GM19372 (cell line): ENCODE data around the gene ZDHHC7.
A peak's percentile ranks its signal among the peaks of the same experiment; 100 is the strongest.

ENCODE experiments used
- ATAC-seq: cut with Tn5 transposase; IDR thresholded peaks from one replicate; pipeline ENCODE4 v1.9.1; 2021; ENCODE audit warnings: mild to moderate bottlenecking, low read depth, moderate library complexity; ENCODE audit not compliant: unreplicated experiment

The ZDHHC7 gene

GRCh38 chr16:85025781-85026653, 14.7 kb upstream of the ZDHHC7 start:
- no peak for ATAC-seq

- no peak for ATAC-seq
Observed at GRCh38 chr16:85019659-85020245, 8.4 kb upstream of the ZDHHC7 start.

GRCh38 chr16:85018529-85019236, 7.3 kb upstream of the ZDHHC7 start:
- no peak for ATAC-seq

- ATAC-seq: no peak
Observed at GRCh38 chr16:85017633-85018032, 6.3 kb upstream of the ZDHHC7 start.

GRCh38 chr16:85017151-85017550, 5.8 kb upstream of the ZDHHC7 start:
- no peak for ATAC-seq

GRCh38 chr16:85015481-85016187, 4.3 kb upstream of the ZDHHC7 start:
- ATAC-seq: no peak

- no peak for ATAC-seq
Observed at GRCh38 chr16:85014311-85014710, 3.0 kb upstream of the ZDHHC7 start.

GRCh38 chr16:85011846-85012284, 530 bp upstream of the ZDHHC7 start:
- peak; percentile 5 for ATAC-seq

- no peak for ATAC-seq
Observed at GRCh38 chr16:85010446-85010930, 847 bp downstream of the ZDHHC7 start.

- no peak for ATAC-seq
Observed at GRCh38 chr16:85008271-85008670, 3.1 kb downstream of the ZDHHC7 start.

- no peak for ATAC-seq
Observed at GRCh38 chr16:85007496-85008214, 3.7 kb downstream of the ZDHHC7 start.

- ATAC-seq: no peak
Observed at GRCh38 chr16:85006639-85007038, 4.7 kb downstream of the ZDHHC7 start.

GRCh38 chr16:85005285-85006069, 5.9 kb downstream of the ZDHHC7 start:
- no peak for ATAC-seq

- ATAC-seq: no peak
Observed at GRCh38 chr16:85004587-85005205, 6.6 kb downstream of the ZDHHC7 start.

- no peak for ATAC-seq
Observed at GRCh38 chr16:85003725-85004586, 7.4 kb downstream of the ZDHHC7 start.

- ATAC-seq: no peak
Observed at GRCh38 chr16:85003076-85003475, 8.3 kb downstream of the ZDHHC7 start.

GRCh38 chr16:85002608-85003007, 8.7 kb downstream of the ZDHHC7 start:
- no peak for ATAC-seq

GRCh38 chr16:85002099-85002541, 9.2 kb downstream of the ZDHHC7 start:
- ATAC-seq: no peak
